HEK293T (cell line): Measurements from ENCODE around the gene RIF1.

ENCODE experiments used
- CTCF ChIA-PET: fragments of 350-600 bp; formaldehyde crosslinking; extraction: SDS; loops from one replicate; lab custom pipeline; 2021; ENCODE audit warnings: antibody characterized with exemption, inconsistent platforms; lab: Yijun Ruan, JAX
- POLR2A ChIA-PET: fragments of 350-600 bp; formaldehyde crosslinking; extraction: SDS; loops from one replicate; lab custom pipeline; 2020; ENCODE audit warnings: antibody characterized with exemption, inconsistent platforms; lab: Yijun Ruan, JAX
- DNase-seq: peaks from one replicate; pipeline ENCODE4 v3.0.0; 2012; ENCODE audit warnings: mixed read lengths; ENCODE audit errors: extremely low spot score
- ARNT ChIP-seq: fragments of 450-650 bp; IDR thresholded peaks from 2 replicates; pipeline ENCODE4 v1.6.1; 2017; ENCODE audit warnings: mild to moderate bottlenecking
- BHLHE40 ChIP-seq: fragments of 450-650 bp; IDR thresholded peaks from 2 replicates; pipeline ENCODE4 v1.6.1; 2016; ENCODE audit warnings: mild to moderate bottlenecking, moderate library complexity, borderline replicate concordance
- CTBP1 ChIP-seq: fragments of 450-650 bp; IDR thresholded peaks from 2 replicates; pipeline ENCODE4 v1.6.1; 2016; ENCODE audit warnings: borderline replicate concordance
- ELF4 ChIP-seq: fragments of 450-650 bp; IDR thresholded peaks from 2 replicates; pipeline ENCODE4 v1.6.1; 2017; ENCODE audit warnings: antibody characterized with exemption
- FOXA1 ChIP-seq: fragments of 450-650 bp; IDR thresholded peaks from 2 replicates; pipeline ENCODE4 v1.6.1; 2016; ENCODE audit warnings: mild to moderate bottlenecking
- FOXK2 ChIP-seq: fragments of 450-650 bp; IDR thresholded peaks from 2 replicates; pipeline ENCODE4 v1.6.1; 2016; ENCODE audit warnings: mild to moderate bottlenecking
- FOXM1 ChIP-seq: fragments of 450-650 bp; IDR thresholded peaks from 2 replicates; pipeline ENCODE4 v1.6.1; 2017; ENCODE audit warnings: mild to moderate bottlenecking, borderline replicate concordance
- HDGF ChIP-seq: fragments of 450-650 bp; IDR thresholded peaks from 2 replicates; pipeline ENCODE4 v1.6.1; 2017; ENCODE audit warnings: antibody characterized with exemption, borderline replicate concordance
- L3MBTL2 ChIP-seq: fragments of 450-650 bp; conservative IDR thresholded peaks from 2 replicates; pipeline ENCODE4 v1.6.1; 2016; ENCODE audit warnings: mild to moderate bottlenecking
- LEF1 ChIP-seq: fragments of 450-650 bp; IDR thresholded peaks from 2 replicates; pipeline ENCODE4 v1.6.1; 2017; ENCODE audit warnings: mild to moderate bottlenecking, borderline replicate concordance
- NFRKB ChIP-seq: fragments of 450-650 bp; IDR thresholded peaks from 2 replicates; pipeline ENCODE4 v1.6.1; 2016; ENCODE audit warnings: mild to moderate bottlenecking, moderate library complexity
- PKNOX1 ChIP-seq: fragments of 450-650 bp; IDR thresholded peaks from 2 replicates; pipeline ENCODE4 v1.6.1; 2016
- SP1 ChIP-seq: fragments of 450-650 bp; IDR thresholded peaks from 2 replicates; pipeline ENCODE4 v1.6.1; 2017
- SUZ12 ChIP-seq: fragments of 450-650 bp; IDR thresholded peaks from 2 replicates; pipeline ENCODE4 v1.6.1; 2016; ENCODE audit warnings: mild to moderate bottlenecking
- TARDBP ChIP-seq: fragments of 450-650 bp; IDR thresholded peaks from 2 replicates; pipeline ENCODE4 v1.6.1; 2016
- ZNF384 ChIP-seq: fragments of 450-650 bp; IDR thresholded peaks from 2 replicates; pipeline ENCODE4 v1.6.1; 2016

The RIF1 gene

GRCh38 chr2:151459358-151459757 is 49.7 kb downstream of the RIF1 start:
- DNase-seq, result no peak
- POLR2A ChIA-PET, result no interaction called here
- no peak for TF ChIP-seq TARDBP
- TF ChIP-seq BHLHE40, result no peak
- TF ChIP-seq HDGF, result no peak
- no peak for TF ChIP-seq CTBP1
- no peak for TF ChIP-seq L3MBTL2
- TF ChIP-seq SUZ12, result no peak
- TF ChIP-seq SP1, result no peak
- no peak for TF ChIP-seq LEF1
- no peak for TF ChIP-seq PKNOX1
- no peak for TF ChIP-seq ARNT
- no peak for TF ChIP-seq ZNF384
- no peak for TF ChIP-seq ELF4
- TF ChIP-seq NFRKB, result no peak
- TF ChIP-seq FOXM1, result no peak
- no peak for TF ChIP-seq FOXK2
- no peak for TF ChIP-seq FOXA1
- CTCF ChIA-PET, result no interaction called here

- TF ChIP-seq L3MBTL2 (no peak), FOXM1 (no peak), FOXK2 (no peak), ELF4 (no peak)
- POLR2A ChIA-PET, result interaction anchor here (0.8 kb wide), 1 partner anchor 12 kb away, joined by 4 read pairs; no protein-coding TSS in a partner anchor
- no peak for DNase-seq
- CTCF ChIA-PET, result no interaction called here
Measured at GRCh38 chr2:151465771-151466170, 56.1 kb downstream of the RIF1 start.

GRCh38 chr2:151470556-151470955 is 60.9 kb downstream of the RIF1 start:
- POLR2A ChIA-PET, result no interaction called here
- CTCF ChIA-PET, result interaction anchor here (0.6 to 0.7 kb wide), 2 partner anchors 23 to 46 kb away, joined by 3 to 4 read pairs; no protein-coding TSS in a partner anchor

GRCh38 chr2:151472966-151473365 is 63.3 kb downstream of the RIF1 start:
- CTCF ChIA-PET, result no interaction called here
- TF ChIP-seq TARDBP (no peak), L3MBTL2 (no peak), BHLHE40 (no peak), SP1 (no peak), ARNT (no peak), HDGF (no peak), FOXM1 (no peak), FOXA1 (no peak), ELF4 (no peak), NFRKB (no peak), ZNF384 (no peak), SUZ12 (no peak), FOXK2 (no peak), PKNOX1 (no peak), CTBP1 (no peak), LEF1 (no peak)
- POLR2A ChIA-PET, result no interaction called here
- DNase-seq, result no peak

More at GRCh38 chr2:151470556-151470955, 60.9 kb downstream of the RIF1 start:
- no peak for TF ChIP-seq BHLHE40
- TF ChIP-seq NFRKB, result no peak
- TF ChIP-seq LEF1, result no peak
- TF ChIP-seq ZNF384, result no peak
- no peak for TF ChIP-seq ELF4
- TF ChIP-seq CTBP1, result no peak
- no peak for TF ChIP-seq SP1
- TF ChIP-seq ARNT, result no peak
- DNase-seq, result no peak

GRCh38 chr2:151475071-151475470 is 65.4 kb downstream of the RIF1 start:
- no peak for DNase-seq
- TF ChIP-seq HDGF, result no peak
- no peak for TF ChIP-seq FOXM1
- TF ChIP-seq NFRKB, result no peak
- no peak for TF ChIP-seq BHLHE40
- no peak for TF ChIP-seq ZNF384
- no peak for TF ChIP-seq FOXA1
- no peak for TF ChIP-seq ELF4
- no peak for TF ChIP-seq CTBP1
- no peak for TF ChIP-seq SP1
- TF ChIP-seq LEF1, result no peak
- no peak for TF ChIP-seq PKNOX1
- TF ChIP-seq FOXK2, result no peak
- no peak for TF ChIP-seq TARDBP
- no peak for TF ChIP-seq ARNT
- TF ChIP-seq L3MBTL2, result no peak
- no peak for TF ChIP-seq SUZ12
- POLR2A ChIA-PET, result no interaction called here
- CTCF ChIA-PET, result no interaction called here

- TF ChIP-seq ARNT (no peak), TARDBP (no peak), LEF1 (no peak), ELF4 (no peak), SP1 (no peak), FOXK2 (no peak), PKNOX1 (no peak), ZNF384 (no peak), FOXA1 (no peak)
- POLR2A ChIA-PET, result no interaction called here
- no peak for DNase-seq
- CTCF ChIA-PET, result no interaction called here
Measured at GRCh38 chr2:151476287-151476686, 66.6 kb downstream of the RIF1 start.
